ENCODE data around the gene DLGAP1. TPM values are rescaled to one million over a fixed set of nuclear protein-coding genes. Genes with fewer than 3 reads are reported as not detected.
"Not testable (repeated sequence)": the region's sequence is repeated elsewhere in the genome, so short reads cannot be mapped to it uniquely, and the experiment has no call there.

DLGAP1 gene
- total RNA-seq, 1 donor from 2014 or later = 0.63 TPM

- DNase-seq (ENCODE audit: low read depth) = no peak
- H3K4me3 ChIP-seq (ENCODE audit: low read depth, low read length) = no peak overlapping the region
- TF ChIP-seq CTCF (conservative IDR thresholded peaks at IDR 0.05; ENCODE audit: low read depth, low read length) = no peak
Observed at GRCh38 chr18:4299395-4299794, 155.7 kb downstream of the DLGAP1 start.

GRCh38 chr18:4293337-4293736 is 161.8 kb downstream of the DLGAP1 start:
- H3K4me3 ChIP-seq (ENCODE audit: low read depth, low read length) = no peak overlapping the region
- TF ChIP-seq CTCF (conservative IDR thresholded peaks at IDR 0.05; ENCODE audit: low read depth, low read length) = no peak
- no peak for DNase-seq (ENCODE audit: low read depth)

GRCh38 chr18:4292696-4293095 is 162.4 kb downstream of the DLGAP1 start:
- TF ChIP-seq CTCF (conservative IDR thresholded peaks at IDR 0.05; ENCODE audit: low read depth, low read length) = no peak
- no peak for DNase-seq (ENCODE audit: low read depth)
- H3K4me3 ChIP-seq (ENCODE audit: low read depth, low read length) = no peak overlapping the region

GRCh38 chr18:4287340-4287739 is 167.8 kb downstream of the DLGAP1 start:
- DNase-seq (ENCODE audit: low read depth); H3K4me3 ChIP-seq (ENCODE audit: low read depth, low read length): not testable (repeated sequence)

GRCh38 chr18:4286256-4286655 is 168.9 kb downstream of the DLGAP1 start:
- no peak for TF ChIP-seq CTCF (conservative IDR thresholded peaks at IDR 0.05; ENCODE audit: low read depth, low read length)
- DNase-seq (ENCODE audit: low read depth) = no peak
- no peak overlapping the region for H3K4me3 ChIP-seq (ENCODE audit: low read depth, low read length)

GRCh38 chr18:4285525-4285924 is 169.6 kb downstream of the DLGAP1 start:
- no peak for DNase-seq (ENCODE audit: low read depth)
- no peak overlapping the region for H3K4me3 ChIP-seq (ENCODE audit: low read depth, low read length)
- no peak for TF ChIP-seq CTCF (conservative IDR thresholded peaks at IDR 0.05; ENCODE audit: low read depth, low read length)

GRCh38 chr18:4284528-4284927 is 170.6 kb downstream of the DLGAP1 start:
- H3K4me3 ChIP-seq (ENCODE audit: low read depth, low read length) = no peak overlapping the region
- TF ChIP-seq CTCF (conservative IDR thresholded peaks at IDR 0.05; ENCODE audit: low read depth, low read length) = no peak
- no peak for DNase-seq (ENCODE audit: low read depth)
